OCI-LY7 (cell line): ENCODE results near the gene ZNF22. TPM values are rescaled to one million over a fixed set of nuclear protein-coding genes. Genes with fewer than 3 reads are reported as not detected.

Source experiments
- BruUV-seq: library from RNA; stranded (reverse); fragments of 400-500 nt; replicated peaks from 2 replicates; lab custom pipeline; 2021; lab: Mats Ljungman, UMichigan
- CTCF ChIA-PET: fragments of 300-600 bp; sonication (Branson Sonifier 250); formaldehyde crosslinking; loops from one replicate; lab custom pipeline; 2022; ENCODE audit warnings: antibody characterized with exemption; ENCODE audit not compliant: unreplicated experiment; lab: Charles Lee
- POLR2A ChIA-PET: fragments of 300-600 bp; sonication (Branson Sonifier 250); formaldehyde crosslinking; loops from one replicate; lab custom pipeline; 2022; ENCODE audit warnings: antibody characterized with exemption; lab: Charles Lee
- DNase-seq: peaks from one replicate; pipeline ENCODE4 v3.0.0-alpha.2; 2015; ENCODE audit warnings: low spot score
- H2AFZ ChIP-seq: fragments of 200-600 bp; sonication (generic), shearing (Covaris generic); 2 replicates; pipeline ENCODE4 v1.6.1; 2014; ENCODE audit warnings: mild to moderate bottlenecking, antibody characterized with exemption, low read length, moderate library complexity
- H3K27ac ChIP-seq: fragments of 200-600 bp; sonication (generic); 2 replicates; pipeline ENCODE4 v1.5.1; 2014; ENCODE audit warnings: mixed run types, low read depth, mild to moderate bottlenecking, moderate library complexity, low read length, inconsistent platforms; ENCODE audit not compliant: poor library complexity, severe bottlenecking
- H3K36me3 ChIP-seq: fragments of 200-600 bp; sonication (generic); 2 replicates; pipeline ENCODE4 v1.6.1; 2014; ENCODE audit warnings: mild to moderate bottlenecking, antibody characterized with exemption, low read length, moderate library complexity, mixed read lengths; ENCODE audit not compliant: insufficient read depth
- H3K4me1 ChIP-seq: fragments of 200-600 bp; sonication (generic); 2 replicates; pipeline ENCODE4 v1.5.1; 2014; ENCODE audit warnings: mild to moderate bottlenecking, low read length; ENCODE audit not compliant: insufficient read depth, poor library complexity, severe bottlenecking
- H3K4me2 ChIP-seq: fragments of 200-600 bp; sonication (generic); 2 replicates; pipeline ENCODE4 v1.6.1; 2014; ENCODE audit warnings: mild to moderate bottlenecking, low read length
- H3K4me3 ChIP-seq: fragments of 200-600 bp; sonication (generic); 2 replicates; pipeline ENCODE4 v1.5.1; 2014; ENCODE audit warnings: mild to moderate bottlenecking, low read depth, low read length; ENCODE audit not compliant: poor library complexity, severe bottlenecking
- H3K79me2 ChIP-seq: fragments of 200-600 bp; sonication (generic); 2 replicates; pipeline ENCODE4 v1.6.1; 2016; ENCODE audit warnings: low read depth, mild to moderate bottlenecking, low read length, moderate library complexity, mixed read lengths; ENCODE audit not compliant: insufficient read depth
- H3K9me2 ChIP-seq: fragments of 200-600 bp; sonication (generic); 2 replicates; pipeline ENCODE4 v1.6.1; 2016; ENCODE audit warnings: mild to moderate bottlenecking, low read length, mixed read lengths; ENCODE audit not compliant: insufficient read depth
- H3K9me3 ChIP-seq: fragments of 200-600 bp; sonication (generic); 2 replicates; pipeline ENCODE4 v1.6.1; 2014; ENCODE audit warnings: mild to moderate bottlenecking, mixed run types, low read length, mixed read lengths
- H4K20me1 ChIP-seq: fragments of 200-600 bp; sonication (generic); 2 replicates; pipeline ENCODE4 v1.6.1; 2014; ENCODE audit warnings: mild to moderate bottlenecking, antibody characterized with exemption, low read length, moderate library complexity, mixed read lengths; ENCODE audit not compliant: insufficient read depth
- CTCF ChIP-seq: fragments of 200-600 bp; sonication (generic); conservative IDR thresholded peaks from 2 replicates; pipeline ENCODE4 v1.5.1; 2014; ENCODE audit warnings: mild to moderate bottlenecking, antibody characterized with exemption, low read length, moderate library complexity, mixed read lengths
- EZH2phosphoT487 ChIP-seq: fragments of 200-600 bp; sonication (generic); IDR thresholded peaks from 2 replicates; pipeline ENCODE4 v1.6.1; 2018; ENCODE audit warnings: low read depth, borderline replicate concordance, mild to moderate bottlenecking, mixed run types, antibody characterized with exemption, low read length, moderate library complexity, mixed read lengths
- intact Hi-C: fragments of 100-400 bp; cut with micrococcal nuclease; formaldehyde crosslinking; loops from one replicate; pipeline ENCODE4 v1.10.0; 2022; ENCODE audit not compliant: unreplicated experiment
- total RNA-seq, 2 experiments: library from RNA; depleted of rRNA in 1 of 2; stranded (reverse); fragments of >200 nt in 1 of 2; shearing (Covaris generic) in 1 of 2; gene quantifications; 2 replicates each; pipeline ENCODE4 v1.2.3, GENCODE V29; 2014 to 2022

The ZNF22 gene
- total RNA-seq, 2 experiments from 2014 or later: 33.3 to 46.6 TPM

GRCh38 chr10:44986670-44987069 is 14.1 kb upstream of the ZNF22 start:
- no peak overlapping the region for H3K4me3 ChIP-seq
- DNase-seq: no peak
- H3K36me3 ChIP-seq: no peaks in the 10 kb centered on the region
- H3K27ac ChIP-seq: no peak overlapping the region
- no peaks in the 10 kb centered on the region for H3K9me3 ChIP-seq
- TF ChIP-seq CTCF (no peak), EZH2phosphoT487 (no peak)
- no peaks in the 10 kb centered on the region for H3K79me2 ChIP-seq
- H3K4me1 ChIP-seq: no peaks in the 10 kb centered on the region
- POLR2A ChIA-PET: interaction anchor here (0.7 kb wide), 2 partner anchors 12 to 41 kb away, joined by 3 read pairs; no protein-coding TSS in a partner anchor
- intact Hi-C loops: no loop called here
- H3K4me2 ChIP-seq: no peak overlapping the region
- BruUV-seq: no TSS peak
- H4K20me1 ChIP-seq: no peaks in the 10 kb centered on the region
- H2AFZ ChIP-seq: no peak overlapping the region
- H3K9me2 ChIP-seq: no peaks in the 10 kb centered on the region
- CTCF ChIA-PET: no interaction called here

- Histone ChIP-seq H3K27ac (no peak overlapping the region), H3K4me1 (no peaks in the 10 kb centered on the region), H2AFZ (no peak overlapping the region), H3K4me2 (no peak overlapping the region), H3K36me3 (no peaks in the 10 kb centered on the region), H4K20me1 (no peaks in the 10 kb centered on the region), H3K9me2 (no peaks in the 10 kb centered on the region), H3K9me3 (no peaks in the 10 kb centered on the region), H3K4me3 (no peak overlapping the region), H3K79me2 (no peaks in the 10 kb centered on the region)
- CTCF ChIA-PET: no interaction called here
- DNase-seq: no peak
- TF ChIP-seq CTCF (no peak), EZH2phosphoT487 (no peak)
- BruUV-seq: no TSS peak
- POLR2A ChIA-PET: interaction anchor here (0.6 kb wide), 1 partner anchor 331 kb away, joined by 8 read pairs; no protein-coding TSS in a partner anchor
- intact Hi-C loops: no loop called here
Measured at GRCh38 chr10:44988957-44989585, 11.7 kb upstream of the ZNF22 start.

- Histone ChIP-seq H3K9me3 (no peaks in the 10 kb centered on the region), H3K36me3 (no peaks in the 10 kb centered on the region), H3K27ac (no peak overlapping the region), H3K4me2 (no peak overlapping the region), H3K4me1 (no peaks in the 10 kb centered on the region), H3K9me2 (no peaks in the 10 kb centered on the region), H4K20me1 (no peaks in the 10 kb centered on the region), H2AFZ (no peak overlapping the region), H3K4me3 (no peak overlapping the region), H3K79me2 (no peaks in the 10 kb centered on the region)
- DNase-seq: no peak
- BruUV-seq: no TSS peak
- no peak for TF ChIP-seq EZH2phosphoT487
- no peak for TF ChIP-seq CTCF
- intact Hi-C loops: no loop called here
- CTCF ChIA-PET: no interaction called here
- POLR2A ChIA-PET: no interaction called here
Measured at GRCh38 chr10:44989597-44990301, 11.0 kb upstream of the ZNF22 start.
